ENCODE measurements around the gene FBXO10.

DNA sequence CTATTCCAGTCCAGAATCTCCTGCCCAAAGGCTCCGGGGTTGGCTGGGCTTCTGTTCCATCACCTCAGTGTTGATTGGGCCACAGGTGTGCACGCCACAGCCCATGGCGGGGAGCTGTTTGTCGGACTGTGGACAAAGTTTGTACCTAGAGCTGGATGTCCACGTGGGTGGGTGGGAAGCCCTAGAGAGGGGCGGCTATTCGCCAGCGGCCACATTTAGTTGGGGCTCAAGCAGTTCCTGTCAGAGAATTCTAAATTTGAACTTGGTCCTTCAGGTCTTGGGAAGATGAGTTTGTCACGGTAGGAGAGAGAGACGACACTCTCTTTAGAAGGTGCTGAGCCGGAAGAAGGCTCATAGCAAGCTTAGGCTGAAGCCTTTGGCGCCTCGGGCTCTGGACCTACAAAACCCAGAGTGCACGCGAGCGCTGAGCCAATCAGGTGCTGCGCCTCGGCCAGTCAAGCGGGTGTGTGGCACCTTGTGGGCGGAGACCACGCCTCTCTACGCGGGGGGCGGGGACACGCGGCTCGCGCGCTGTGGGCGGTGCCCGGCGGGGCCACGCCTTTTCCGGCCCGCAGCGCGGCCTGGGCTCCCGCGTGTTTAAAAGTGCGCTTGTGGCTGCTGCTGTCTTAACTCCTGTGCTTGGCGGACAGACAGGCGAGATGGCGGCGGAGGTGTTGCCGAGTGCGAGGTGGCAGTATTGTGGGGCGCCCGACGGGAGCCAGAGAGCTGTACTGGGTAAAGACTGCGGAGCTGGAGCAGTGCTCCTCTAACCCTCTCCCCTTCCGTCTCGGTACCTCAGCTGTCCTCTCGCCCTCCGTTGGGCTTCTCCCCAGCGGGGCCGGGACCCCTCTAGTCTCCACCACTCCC lies 90.6 kb downstream of the FBXO10 start, which contains the start of gene POLR1E:
- TF ChIP-seq, protein P1, sequence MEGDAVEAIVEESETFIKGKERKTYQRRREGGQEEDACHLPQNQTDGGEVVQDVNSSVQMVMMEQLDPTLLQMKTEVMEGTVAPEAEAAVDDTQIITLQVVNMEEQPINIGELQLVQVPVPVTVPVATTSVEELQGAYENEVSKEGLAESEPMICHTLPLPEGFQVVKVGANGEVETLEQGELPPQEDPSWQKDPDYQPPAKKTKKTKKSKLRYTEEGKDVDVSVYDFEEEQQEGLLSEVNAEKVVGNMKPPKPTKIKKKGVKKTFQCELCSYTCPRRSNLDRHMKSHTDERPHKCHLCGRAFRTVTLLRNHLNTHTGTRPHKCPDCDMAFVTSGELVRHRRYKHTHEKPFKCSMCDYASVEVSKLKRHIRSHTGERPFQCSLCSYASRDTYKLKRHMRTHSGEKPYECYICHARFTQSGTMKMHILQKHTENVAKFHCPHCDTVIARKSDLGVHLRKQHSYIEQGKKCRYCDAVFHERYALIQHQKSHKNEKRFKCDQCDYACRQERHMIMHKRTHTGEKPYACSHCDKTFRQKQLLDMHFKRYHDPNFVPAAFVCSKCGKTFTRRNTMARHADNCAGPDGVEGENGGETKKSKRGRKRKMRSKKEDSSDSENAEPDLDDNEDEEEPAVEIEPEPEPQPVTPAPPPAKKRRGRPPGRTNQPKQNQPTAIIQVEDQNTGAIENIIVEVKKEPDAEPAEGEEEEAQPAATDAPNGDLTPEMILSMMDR (conservative IDR thresholded peaks at IDR 0.05; ENCODE audit: low read length): no peak
- TF ChIP-seq EZH2phosphoT487 (IDR thresholded peaks at IDR 0.05; ENCODE audit: borderline replicate concordance, low read depth, low read length): no peak
